GM23248 (cell line): ENCODE results near the gene ATAD3A. TPM values are rescaled to one million over a fixed set of nuclear protein-coding genes. Genes with fewer than 3 reads are reported as not detected.
A peak's percentile ranks its signal among the peaks of the same experiment; 100 is the strongest.
"Not testable (repeated sequence)": the region's sequence is repeated elsewhere in the genome, so short reads cannot be mapped to it uniquely, and the experiment has no call there.

Source experiments
- DNase-seq: peaks from one replicate; pipeline ENCODE4 v3.0.0-alpha.2; 2015
- H2AFZ ChIP-seq: fragments of 200-600 bp; sonication (generic); 2 replicates; pipeline ENCODE4 v1.6.1; 2016; ENCODE audit warnings: antibody characterized with exemption
- H3F3A ChIP-seq: fragments of 200-600 bp; sonication (generic); 2 replicates; pipeline ENCODE4 v1.6.1; 2016; ENCODE audit warnings: mild to moderate bottlenecking, antibody characterized with exemption, mixed run types; ENCODE audit not compliant: insufficient read depth
- H3K27ac ChIP-seq: fragments of 200-600 bp; sonication (generic); 2 replicates; pipeline ENCODE4 v1.5.1; 2016; ENCODE audit warnings: mild to moderate bottlenecking
- H3K27me3 ChIP-seq: fragments of 200-600 bp; sonication (generic); replicated peaks from 2 replicates; pipeline ENCODE4 v1.6.1; 2016; ENCODE audit warnings: mild to moderate bottlenecking; ENCODE audit not compliant: insufficient read depth
- H3K36me3 ChIP-seq: fragments of 200-600 bp; sonication (generic); 2 replicates; pipeline ENCODE4 v1.6.1; 2016; ENCODE audit warnings: low read depth, mild to moderate bottlenecking
- H3K4me1 ChIP-seq: fragments of 200-600 bp; sonication (generic); 2 replicates; pipeline ENCODE4 v1.6.1; 2016; ENCODE audit warnings: mild to moderate bottlenecking; ENCODE audit not compliant: insufficient read depth
- H3K4me2 ChIP-seq: fragments of 200-600 bp; sonication (generic); one replicate; pipeline ENCODE4 v1.6.1; 2016; ENCODE audit warnings: mild to moderate bottlenecking; ENCODE audit not compliant: unreplicated experiment
- H3K4me3 ChIP-seq: fragments of 200-600 bp; sonication (generic); 2 replicates; pipeline ENCODE4 v1.5.1; 2016; ENCODE audit warnings: mild to moderate bottlenecking
- H3K79me2 ChIP-seq: fragments of 200-600 bp; sonication (generic); 2 replicates; pipeline ENCODE4 v1.6.1; 2016; ENCODE audit warnings: mild to moderate bottlenecking; ENCODE audit not compliant: insufficient read depth
- H3K9ac ChIP-seq: fragments of 200-600 bp; sonication (generic); 2 replicates; pipeline ENCODE4 v1.6.1; 2016; ENCODE audit warnings: mild to moderate bottlenecking
- H3K9me2 ChIP-seq: fragments of 200-600 bp; sonication (generic); 2 replicates; pipeline ENCODE4 v1.6.1; 2016; ENCODE audit warnings: mixed run types, mild to moderate bottlenecking, moderate library complexity; ENCODE audit not compliant: insufficient read depth
- H3K9me3 ChIP-seq: fragments of 200-600 bp; sonication (generic); one replicate; pipeline ENCODE4 v1.6.1; 2017; ENCODE audit warnings: low read depth
- H4K20me1 ChIP-seq: fragments of 200-600 bp; sonication (generic); 2 replicates; pipeline ENCODE4 v1.6.0; 2016; ENCODE audit not compliant: insufficient read depth
- EZH2 ChIP-seq: fragments of 200-600 bp; sonication (generic); IDR thresholded peaks from 2 replicates; pipeline ENCODE4 v1.6.1; 2018; ENCODE audit warnings: antibody characterized with exemption, mild to moderate bottlenecking; ENCODE audit not compliant: insufficient read depth, poor library complexity, severe bottlenecking
- EZH2phosphoT487 ChIP-seq: fragments of 200-600 bp; sonication (generic); IDR thresholded peaks from 2 replicates; pipeline ENCODE4 v1.6.1; 2018; ENCODE audit warnings: antibody characterized with exemption, moderate library complexity, mild to moderate bottlenecking, low read depth; ENCODE audit not compliant: insufficient read depth
- WGBS, 2 experiments: methylation state at CpG; one replicate each; pipeline ENCODE4 v1.1.6; 2015 to 2017; ENCODE audit warnings: low lambda C conversion rate in 2 of 2, low coverage in 1 of 2; ENCODE audit errors: missing lambda C conversion rate in 2 of 2; 5-methylcytosine and 5-hydroxymethylcytosine counted together
- in situ Hi-C: fragments of 300-500 bp; cut with MboI; formaldehyde crosslinking; loops from 2 replicates; pipeline ENCODE4 v1.15.0; 2020
- polyA plus RNA-seq: library from polyadenylated mRNA; unstranded; fragments of >200 nt; fragmentation: Nextera tagmentation; extraction: Ambion mirVana; gene quantifications from 2 replicates; pipeline ENCODE4 v1.2.1, GENCODE V29; 2016
- total RNA-seq: library from RNA; depleted of rRNA; stranded (reverse); fragments of >200 nt; shearing (Covaris generic); gene quantifications from 2 replicates; pipeline ENCODE4 v1.2.3, GENCODE V29; 2014

ATAD3A gene
- total and polyA plus RNA-seq, 2 experiments from 2014 or later, result 42.8 to 45.8 TPM

DNA sequence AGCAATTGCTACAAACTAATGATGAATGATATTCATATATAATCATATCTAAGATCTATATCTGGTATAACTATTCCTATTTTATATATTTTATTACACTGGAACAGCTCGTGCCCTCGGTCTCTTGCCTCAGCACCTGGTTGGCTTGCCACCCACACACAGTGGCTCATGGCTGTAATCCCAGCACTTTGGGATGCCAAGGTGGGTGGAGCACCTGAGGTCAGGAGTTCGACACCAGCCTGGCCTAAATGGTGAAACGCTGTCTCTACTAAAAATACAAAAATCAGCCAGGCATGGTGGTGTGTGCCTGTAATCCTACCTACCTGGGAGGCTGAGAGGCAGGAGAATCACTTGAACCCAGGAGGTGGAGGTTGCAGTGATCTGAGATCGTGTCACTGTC is 6.2 kb upstream of the ATAD3A start:
- H3K79me2 ChIP-seq, H3K36me3 ChIP-seq, H3K9me2 ChIP-seq, H3K4me2 ChIP-seq, DNase-seq, in situ Hi-C loops, H3K9me3 ChIP-seq, H4K20me1 ChIP-seq, H3K4me3 ChIP-seq, H3K4me1 ChIP-seq, H3F3A ChIP-seq, H3K27me3 ChIP-seq: not testable (repeated sequence)
- H2AFZ ChIP-seq, result peak overlapping the region; percentile 80
- 90 to 94% methylated on average over 5 of the region's 5 CpGs for WGBS, 2 experiments
- peak overlapping the region; percentile 75; the same call in 1 of the 2 replicates for H3K27ac ChIP-seq
- H3K9ac ChIP-seq, result peak overlapping the region; percentile 67

GRCh38 chr1:1507305-1507704 is 4.7 kb upstream of the ATAD3A start:
- Histone ChIP-seq H3K79me2 (no peaks in the 10 kb centered on the region), H3K4me3 (no peak overlapping the region), H3F3A (peaks cover 8% of the 10 kb centered on the region; the same call in 1 of the 2 replicates), H3K36me3 (no peaks in the 10 kb centered on the region), H3K27ac (no peak overlapping the region), H3K9me2 (no peaks in the 10 kb centered on the region), H3K4me2 (no peak overlapping the region), H3K4me1 (no peaks in the 10 kb centered on the region), H3K9ac (no peak overlapping the region), H3K27me3 (no peaks in the 10 kb centered on the region), H2AFZ (no peak overlapping the region), H4K20me1 (no peaks in the 10 kb centered on the region), H3K9me3 (no peaks in the 10 kb centered on the region)
- WGBS, 2 experiments, result 83 to 88% methylated on average over 4 of the region's 4 CpGs
- DNase-seq, result no peak
- TF ChIP-seq EZH2phosphoT487, result no peak
- no peak for TF ChIP-seq EZH2
- in situ Hi-C loops, result no loop called here

- H3F3A ChIP-seq, in situ Hi-C loops, H3K9me3 ChIP-seq, H3K9me2 ChIP-seq, H3K4me3 ChIP-seq, DNase-seq, H2AFZ ChIP-seq, H3K79me2 ChIP-seq, H3K27me3 ChIP-seq, H4K20me1 ChIP-seq, H3K4me2 ChIP-seq, H3K27ac ChIP-seq, H3K4me1 ChIP-seq, H3K9ac ChIP-seq, H3K36me3 ChIP-seq: not testable (repeated sequence)
- 78 to 87% methylated on average over 19 to 33 of the region's 34 CpGs for WGBS, 2 experiments
Measured at GRCh38 chr1:1508775-1509464, 3.0 kb upstream of the ATAD3A start.

- H3K4me1 ChIP-seq, in situ Hi-C loops, H3K36me3 ChIP-seq, H3F3A ChIP-seq, H3K4me3 ChIP-seq, DNase-seq, H3K4me2 ChIP-seq, H3K27me3 ChIP-seq, H3K9me3 ChIP-seq, H2AFZ ChIP-seq, H3K9ac ChIP-seq, H4K20me1 ChIP-seq, H3K9me2 ChIP-seq, H3K27ac ChIP-seq: not testable (repeated sequence)
- 82 to 88% methylated on average over 12 to 21 of the region's 21 CpGs for WGBS, 2 experiments
- peaks cover 15% of the 10 kb centered on the region for H3K79me2 ChIP-seq
Measured at GRCh38 chr1:1509465-1509850, 2.5 kb upstream of the ATAD3A start.

DNA sequence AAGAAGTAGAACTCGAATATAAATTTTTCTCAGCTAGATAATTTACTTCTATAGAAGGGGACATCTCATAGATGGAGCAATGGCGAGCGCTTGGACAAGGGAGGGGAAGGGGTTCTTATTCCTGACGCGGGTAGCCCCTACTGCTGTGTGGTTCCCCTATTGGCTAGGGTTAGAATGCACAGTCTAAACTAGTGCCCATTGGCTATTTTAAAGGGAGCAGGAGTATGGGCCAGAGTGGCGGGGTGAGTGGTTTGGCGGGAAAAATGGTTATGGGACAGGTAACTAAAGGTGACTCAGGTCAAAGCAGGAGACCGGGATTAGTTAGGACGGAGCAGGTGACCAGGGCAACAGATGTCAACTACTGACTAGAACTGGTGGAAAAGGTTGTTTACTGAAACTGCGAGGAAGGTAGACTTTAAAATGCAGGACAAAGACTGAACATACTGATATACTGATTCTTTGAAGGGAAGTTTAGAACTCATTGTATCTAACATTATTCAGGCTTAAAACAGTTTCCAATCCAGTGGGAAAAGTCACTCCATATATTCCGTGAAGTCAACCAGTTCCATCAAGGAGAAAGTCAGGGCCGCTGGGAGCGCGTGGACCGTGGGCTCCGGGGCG is 940 bp upstream of the ATAD3A start:
- WGBS, 2 experiments, result 9 to 12% methylated on average over 17 of the region's 17 CpGs
- peak; percentile 28 for DNase-seq
- H4K20me1 ChIP-seq, result no peaks in the 10 kb centered on the region
- H3K4me1 ChIP-seq, result no peaks in the 10 kb centered on the region
- no peaks in the 10 kb centered on the region for H3K27me3 ChIP-seq
- H3K9ac ChIP-seq, result peak overlapping the region; percentile 97
- H3K36me3 ChIP-seq, result no peaks in the 10 kb centered on the region
- no peak for TF ChIP-seq EZH2phosphoT487
- peak overlapping the region; percentile 84 for H3K4me3 ChIP-seq
- in situ Hi-C loops, result no loop called here
- peak overlapping the region; percentile 66 for H3K4me2 ChIP-seq
- no peaks in the 10 kb centered on the region for H3K9me2 ChIP-seq
- H3F3A ChIP-seq, result no peaks in the 10 kb centered on the region
- no peaks in the 10 kb centered on the region for H3K9me3 ChIP-seq
- H3K27ac ChIP-seq, result peak overlapping the region; percentile 94
- peak overlapping the region; percentile 71 for H2AFZ ChIP-seq
- H3K79me2 ChIP-seq, result peaks cover 31% of the 10 kb centered on the region

- Histone ChIP-seq H3K4me3 (peak overlapping the region; percentile 84), H3K4me2 (peak overlapping the region; percentile 68), H3K9ac (peak overlapping the region; percentile 97), H3K27ac (peak overlapping the region; percentile 94), H3K79me2 (peaks cover 41% of the 10 kb centered on the region)
- H3F3A ChIP-seq, H2AFZ ChIP-seq, H3K27me3 ChIP-seq, H4K20me1 ChIP-seq, in situ Hi-C loops, H3K9me2 ChIP-seq, H3K4me1 ChIP-seq, H3K9me3 ChIP-seq, H3K36me3 ChIP-seq: not testable (repeated sequence)
- WGBS, 2 experiments, result 1 to 2% methylated on average over 19 to 42 of the region's 52 CpGs
- DNase-seq, result peak; percentile 42
Measured at GRCh38 chr1:1512425-1512824, 463 bp downstream of the ATAD3A start.

- H4K20me1 ChIP-seq, H3K27ac ChIP-seq, DNase-seq, H3K36me3 ChIP-seq, H3K4me2 ChIP-seq, H3K9me3 ChIP-seq, H3F3A ChIP-seq, H2AFZ ChIP-seq, H3K4me1 ChIP-seq, H3K27me3 ChIP-seq, in situ Hi-C loops, H3K9me2 ChIP-seq: not testable (repeated sequence)
- Histone ChIP-seq H3K79me2 (peaks cover 41% of the 10 kb centered on the region), H3K9ac (peak overlapping the region; percentile 97), H3K4me3 (peak overlapping the region; percentile 40; the same call in 1 of the 2 replicates)
- WGBS, 2 experiments, result 81 to 90% methylated on average over 15 to 18 of the region's 18 CpGs
Measured at GRCh38 chr1:1513675-1514074, 1.7 kb downstream of the ATAD3A start.
